GM12878 (cell line): ENCODE results near the gene IFT27.

ENCODE experiments used
- TF ChIP-seq, protein P1 (sequence below), 3 experiments: IDR thresholded peaks in 2 of 3; conservative IDR thresholded peaks in 1 of 3; 2 replicates each; pipeline ENCODE4 v1.5.1; 2011; ENCODE audit warnings: low read depth in 3 of 3, low read length in 3 of 3, mild to moderate bottlenecking in 3 of 3, control low read depth in 2 of 3, moderate library complexity in 2 of 3, inconsistent platforms in 1 of 3, mixed read lengths in 1 of 3; ENCODE audit not compliant: control insufficient read depth in 2 of 3, insufficient read depth in 1 of 3; ENCODE audit errors: extremely low read depth in 1 of 3
- TF ChIP-seq, protein P2 (sequence below): IDR thresholded peaks from 2 replicates; pipeline ENCODE4 v1.6.1; 2012; ENCODE audit warnings: mild to moderate bottlenecking, low read depth, low read length

DNA sequence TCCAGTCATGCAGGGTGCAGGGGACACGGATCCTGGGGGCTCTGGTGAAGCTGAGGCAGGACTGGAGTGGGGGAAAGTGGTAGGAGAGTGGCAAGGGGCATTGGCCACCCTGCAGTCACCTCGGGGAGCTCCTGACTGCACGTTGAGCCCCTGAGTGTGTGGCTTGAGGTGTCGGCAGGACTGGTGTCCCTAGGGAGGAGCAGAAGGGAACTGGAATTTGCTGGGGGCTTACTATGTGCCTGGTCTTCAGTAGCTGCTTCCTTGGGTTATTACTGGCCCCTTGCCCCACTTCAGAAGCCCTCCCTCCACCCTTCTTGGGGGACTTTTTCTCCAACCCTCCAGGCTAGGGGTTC lies 31.5 kb downstream of the IFT27 start:
- TF ChIP-seq, protein P1, sequence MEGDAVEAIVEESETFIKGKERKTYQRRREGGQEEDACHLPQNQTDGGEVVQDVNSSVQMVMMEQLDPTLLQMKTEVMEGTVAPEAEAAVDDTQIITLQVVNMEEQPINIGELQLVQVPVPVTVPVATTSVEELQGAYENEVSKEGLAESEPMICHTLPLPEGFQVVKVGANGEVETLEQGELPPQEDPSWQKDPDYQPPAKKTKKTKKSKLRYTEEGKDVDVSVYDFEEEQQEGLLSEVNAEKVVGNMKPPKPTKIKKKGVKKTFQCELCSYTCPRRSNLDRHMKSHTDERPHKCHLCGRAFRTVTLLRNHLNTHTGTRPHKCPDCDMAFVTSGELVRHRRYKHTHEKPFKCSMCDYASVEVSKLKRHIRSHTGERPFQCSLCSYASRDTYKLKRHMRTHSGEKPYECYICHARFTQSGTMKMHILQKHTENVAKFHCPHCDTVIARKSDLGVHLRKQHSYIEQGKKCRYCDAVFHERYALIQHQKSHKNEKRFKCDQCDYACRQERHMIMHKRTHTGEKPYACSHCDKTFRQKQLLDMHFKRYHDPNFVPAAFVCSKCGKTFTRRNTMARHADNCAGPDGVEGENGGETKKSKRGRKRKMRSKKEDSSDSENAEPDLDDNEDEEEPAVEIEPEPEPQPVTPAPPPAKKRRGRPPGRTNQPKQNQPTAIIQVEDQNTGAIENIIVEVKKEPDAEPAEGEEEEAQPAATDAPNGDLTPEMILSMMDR (IDR thresholded peaks at IDR 0.05 in 2 of 3, conservative IDR thresholded peaks at IDR 0.05 in 1 of 3; ENCODE audit: control insufficient read depth in 2 of 3, extremely low read depth in 1 of 3, insufficient read depth in 1 of 3, low read depth in 3 of 3, low read length in 3 of 3), result no peak
- TF ChIP-seq, protein P2, sequence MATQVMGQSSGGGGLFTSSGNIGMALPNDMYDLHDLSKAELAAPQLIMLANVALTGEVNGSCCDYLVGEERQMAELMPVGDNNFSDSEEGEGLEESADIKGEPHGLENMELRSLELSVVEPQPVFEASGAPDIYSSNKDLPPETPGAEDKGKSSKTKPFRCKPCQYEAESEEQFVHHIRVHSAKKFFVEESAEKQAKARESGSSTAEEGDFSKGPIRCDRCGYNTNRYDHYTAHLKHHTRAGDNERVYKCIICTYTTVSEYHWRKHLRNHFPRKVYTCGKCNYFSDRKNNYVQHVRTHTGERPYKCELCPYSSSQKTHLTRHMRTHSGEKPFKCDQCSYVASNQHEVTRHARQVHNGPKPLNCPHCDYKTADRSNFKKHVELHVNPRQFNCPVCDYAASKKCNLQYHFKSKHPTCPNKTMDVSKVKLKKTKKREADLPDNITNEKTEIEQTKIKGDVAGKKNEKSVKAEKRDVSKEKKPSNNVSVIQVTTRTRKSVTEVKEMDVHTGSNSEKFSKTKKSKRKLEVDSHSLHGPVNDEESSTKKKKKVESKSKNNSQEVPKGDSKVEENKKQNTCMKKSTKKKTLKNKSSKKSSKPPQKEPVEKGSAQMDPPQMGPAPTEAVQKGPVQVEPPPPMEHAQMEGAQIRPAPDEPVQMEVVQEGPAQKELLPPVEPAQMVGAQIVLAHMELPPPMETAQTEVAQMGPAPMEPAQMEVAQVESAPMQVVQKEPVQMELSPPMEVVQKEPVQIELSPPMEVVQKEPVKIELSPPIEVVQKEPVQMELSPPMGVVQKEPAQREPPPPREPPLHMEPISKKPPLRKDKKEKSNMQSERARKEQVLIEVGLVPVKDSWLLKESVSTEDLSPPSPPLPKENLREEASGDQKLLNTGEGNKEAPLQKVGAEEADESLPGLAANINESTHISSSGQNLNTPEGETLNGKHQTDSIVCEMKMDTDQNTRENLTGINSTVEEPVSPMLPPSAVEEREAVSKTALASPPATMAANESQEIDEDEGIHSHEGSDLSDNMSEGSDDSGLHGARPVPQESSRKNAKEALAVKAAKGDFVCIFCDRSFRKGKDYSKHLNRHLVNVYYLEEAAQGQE, result no peak
